HG02943 (cell line): Measurements from ENCODE around the gene SDR39U1.

Experiments
- ATAC-seq: cut with Tn5 transposase; IDR thresholded peaks from one replicate; pipeline ENCODE4 v1.9.1; 2021; ENCODE audit warnings: mild to moderate bottlenecking, low read depth, moderate library complexity; ENCODE audit not compliant: unreplicated experiment

SDR39U1 gene

DNA sequence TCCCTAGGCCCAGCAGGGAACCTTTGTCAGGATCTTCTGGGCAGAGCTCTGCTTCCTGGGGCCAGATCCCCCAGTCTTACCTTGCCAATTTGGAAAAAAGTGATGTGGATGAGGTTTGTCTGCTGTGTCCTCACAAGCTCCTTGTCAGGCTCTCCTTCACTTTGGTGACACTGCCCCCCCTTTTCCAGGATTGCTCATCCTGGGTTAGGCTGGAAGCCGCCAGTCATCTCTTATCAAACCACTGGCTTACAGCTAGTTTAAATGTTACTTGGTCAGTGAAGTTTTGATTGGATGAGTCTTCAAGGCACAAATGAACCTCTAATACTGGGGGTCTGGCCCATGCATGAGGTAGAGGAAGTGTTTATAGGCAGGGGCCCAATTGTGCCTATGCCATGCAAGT, 28.5 kb downstream of the SDR39U1 start:
- no peak for ATAC-seq

DNA sequence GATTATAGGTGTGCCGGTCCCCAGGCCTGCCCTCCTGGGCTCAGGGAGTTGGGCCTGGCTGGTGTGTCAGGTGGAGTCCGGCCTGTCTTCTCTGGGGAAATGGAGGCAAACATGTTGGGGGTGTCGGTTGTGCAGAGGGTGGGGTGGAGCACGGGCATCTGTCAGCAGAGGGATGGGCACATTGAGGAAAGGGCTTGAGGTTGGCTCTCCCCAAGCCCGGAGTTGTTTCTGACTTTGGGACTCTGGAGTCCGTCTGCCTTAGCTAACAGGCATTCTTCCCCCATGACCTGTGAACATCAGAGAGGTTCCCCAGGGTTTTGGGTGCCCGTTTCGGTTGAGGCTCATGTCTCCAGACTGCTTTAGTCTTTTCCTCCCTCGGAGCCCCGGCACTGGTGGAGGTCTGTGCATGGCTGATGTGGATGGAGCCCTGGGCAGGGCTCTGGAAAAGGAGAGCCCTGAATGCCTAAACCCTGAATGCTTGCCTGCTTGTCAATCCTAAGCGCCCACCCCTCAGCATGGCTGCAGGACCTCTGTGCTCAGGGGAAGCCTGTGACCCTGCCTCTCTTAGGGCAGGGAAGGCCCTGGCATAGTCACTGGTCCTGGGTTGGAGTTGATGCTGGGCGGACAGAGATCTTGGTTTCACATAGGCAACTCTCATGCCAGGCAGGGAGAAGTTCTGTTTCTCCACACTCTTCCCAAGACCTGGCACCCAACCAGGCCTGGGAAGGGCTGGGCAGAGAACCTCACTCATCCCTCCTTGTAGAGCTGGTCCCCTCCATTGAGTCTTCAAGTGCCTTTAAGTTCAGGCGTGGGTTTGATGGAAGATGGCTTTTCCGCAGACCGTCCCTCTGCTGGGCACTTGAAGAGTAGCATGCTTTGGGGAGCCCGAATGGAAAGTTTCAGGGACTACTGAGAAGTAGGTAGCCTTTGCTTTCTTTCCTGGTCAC, 30.9 kb downstream of the SDR39U1 start:
- ATAC-seq = no peak

DNA sequence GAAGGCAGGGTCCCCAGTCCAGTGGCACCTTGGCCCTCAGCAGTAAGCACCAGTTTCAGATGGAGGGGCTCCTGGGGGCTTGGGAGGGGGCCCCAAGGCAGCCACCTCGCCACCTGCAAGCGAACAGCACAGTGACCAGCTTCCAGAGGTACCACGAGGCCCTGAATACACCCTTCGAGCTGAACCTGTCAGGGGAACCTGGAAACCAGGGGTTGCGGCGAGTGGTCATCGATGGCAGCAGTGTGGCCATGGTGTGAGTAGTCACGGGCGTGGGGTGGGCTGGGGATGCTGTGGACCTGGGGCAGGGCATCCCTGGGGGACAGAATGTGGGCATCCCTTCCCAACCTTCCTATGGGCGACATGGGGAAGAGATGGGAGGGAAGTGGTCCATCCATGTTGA, 32.6 kb downstream of the SDR39U1 start:
- no peak for ATAC-seq

DNA sequence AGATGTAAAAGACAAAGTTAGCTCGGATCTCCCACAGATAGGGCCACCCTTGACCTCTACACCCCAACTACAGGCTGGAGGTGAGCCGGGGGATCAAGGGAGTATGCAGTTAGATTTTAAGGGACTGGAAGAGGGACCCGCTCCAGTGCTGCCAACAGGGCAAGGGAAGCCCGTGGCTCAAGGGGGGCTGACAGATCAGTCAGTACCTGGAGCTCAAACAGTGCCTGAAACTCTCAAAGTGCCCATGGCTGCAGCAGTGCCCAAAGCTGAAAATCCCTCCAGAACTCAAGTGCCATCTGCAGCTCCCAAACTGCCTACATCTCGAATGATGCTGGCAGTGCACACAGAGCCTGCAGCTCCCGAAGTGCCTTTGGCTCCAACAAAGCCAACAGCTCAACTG, 33.4 kb downstream of the SDR39U1 start:
- ATAC-seq = no peak

DNA sequence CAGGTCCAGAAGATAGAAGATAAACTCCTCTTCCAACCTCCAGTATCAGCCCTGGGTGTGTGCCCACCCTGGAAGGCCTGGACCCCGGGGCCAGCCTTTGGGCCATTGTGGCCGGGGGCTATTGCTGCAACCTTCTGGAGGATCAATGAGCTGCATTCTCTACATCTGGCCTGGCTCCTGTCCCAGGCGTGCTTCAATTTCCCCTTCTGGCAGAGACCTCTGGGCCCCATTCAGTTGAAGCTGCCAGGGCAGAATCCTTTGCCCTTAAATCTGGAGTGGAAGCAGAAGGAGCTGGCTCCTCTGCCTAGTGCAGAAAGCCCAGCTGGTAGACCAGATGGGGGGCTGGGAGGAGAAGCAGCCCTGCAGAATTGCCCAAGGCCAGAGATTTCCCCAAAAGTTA, 33.8 kb downstream of the SDR39U1 start:
- no peak for ATAC-seq

DNA sequence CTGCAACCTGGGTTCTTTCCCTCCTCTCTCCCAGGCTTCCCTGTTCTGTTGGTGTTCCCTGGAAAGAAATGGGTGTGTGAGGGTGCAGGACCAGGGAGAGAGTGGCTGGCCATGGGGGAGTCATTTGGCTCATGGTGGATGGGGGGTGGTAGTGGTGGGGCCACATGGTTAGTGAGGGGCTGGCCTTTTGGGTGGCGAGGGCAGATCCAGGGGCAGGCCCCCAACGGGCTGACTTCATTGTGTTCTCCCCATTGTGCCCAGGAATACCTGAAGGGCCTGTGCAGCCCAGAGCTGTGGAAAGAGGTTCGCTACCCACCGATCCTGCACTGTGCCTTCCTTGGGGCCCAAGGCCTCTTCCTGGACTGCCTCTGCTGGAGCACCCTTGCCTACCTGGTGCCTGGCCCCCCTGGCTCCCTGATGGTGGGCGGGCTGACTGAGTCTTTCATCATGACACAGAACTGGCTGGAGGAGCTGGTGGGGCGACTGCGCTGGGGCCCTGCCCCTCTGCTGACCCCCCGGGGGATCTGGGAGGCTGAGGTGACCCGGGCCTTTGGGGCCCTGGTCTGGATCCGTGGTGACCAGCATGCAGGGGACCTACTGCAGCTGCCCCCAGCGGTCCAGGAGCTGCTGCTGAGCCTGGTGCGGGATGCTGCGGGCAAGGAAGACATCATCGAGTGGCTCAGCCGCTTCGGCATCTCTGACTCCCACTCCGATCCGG, 34.8 kb downstream of the SDR39U1 start:
- no peak for ATAC-seq

DNA sequence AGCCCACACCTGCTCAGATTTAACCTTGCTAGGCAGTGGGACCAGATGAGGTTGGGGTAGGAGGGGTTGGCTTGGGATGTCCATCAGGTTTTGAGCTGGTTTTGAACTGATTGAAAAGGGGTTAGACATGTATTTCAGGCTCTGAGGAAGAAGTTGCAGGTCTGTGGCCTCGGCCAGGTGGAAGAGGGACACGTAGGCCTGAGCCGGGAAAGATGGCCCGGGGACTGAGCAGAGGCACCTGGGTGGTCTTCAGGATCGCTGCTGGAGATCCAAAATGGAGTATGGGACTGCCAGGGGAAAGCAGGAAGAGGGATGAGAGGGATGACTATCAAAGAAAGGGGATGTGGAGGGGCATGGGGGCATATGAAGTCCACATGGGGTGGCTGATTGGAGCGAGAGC, 36.2 kb downstream of the SDR39U1 start:
- ATAC-seq = no peak

DNA sequence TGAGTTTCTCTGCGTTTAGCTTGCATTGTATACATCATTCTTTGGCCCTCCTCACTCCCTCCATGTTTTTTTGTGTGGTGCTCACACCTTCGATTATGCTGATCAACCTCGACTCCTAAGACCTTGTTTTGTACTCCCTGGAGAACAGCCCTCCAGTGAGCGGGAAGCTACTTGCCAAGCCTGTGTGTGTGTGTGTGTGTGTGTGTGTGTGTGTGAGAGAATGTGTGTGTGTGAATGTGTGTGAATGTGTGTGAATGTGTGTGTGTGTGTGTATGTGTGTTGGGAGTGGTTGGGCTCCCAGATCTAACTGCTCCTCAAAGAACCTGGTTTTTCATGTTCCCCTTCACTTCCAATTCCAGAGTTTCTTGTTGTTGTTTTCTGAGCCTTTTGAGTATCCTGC, 37.8 kb downstream of the SDR39U1 start:
- ATAC-seq = no peak

DNA sequence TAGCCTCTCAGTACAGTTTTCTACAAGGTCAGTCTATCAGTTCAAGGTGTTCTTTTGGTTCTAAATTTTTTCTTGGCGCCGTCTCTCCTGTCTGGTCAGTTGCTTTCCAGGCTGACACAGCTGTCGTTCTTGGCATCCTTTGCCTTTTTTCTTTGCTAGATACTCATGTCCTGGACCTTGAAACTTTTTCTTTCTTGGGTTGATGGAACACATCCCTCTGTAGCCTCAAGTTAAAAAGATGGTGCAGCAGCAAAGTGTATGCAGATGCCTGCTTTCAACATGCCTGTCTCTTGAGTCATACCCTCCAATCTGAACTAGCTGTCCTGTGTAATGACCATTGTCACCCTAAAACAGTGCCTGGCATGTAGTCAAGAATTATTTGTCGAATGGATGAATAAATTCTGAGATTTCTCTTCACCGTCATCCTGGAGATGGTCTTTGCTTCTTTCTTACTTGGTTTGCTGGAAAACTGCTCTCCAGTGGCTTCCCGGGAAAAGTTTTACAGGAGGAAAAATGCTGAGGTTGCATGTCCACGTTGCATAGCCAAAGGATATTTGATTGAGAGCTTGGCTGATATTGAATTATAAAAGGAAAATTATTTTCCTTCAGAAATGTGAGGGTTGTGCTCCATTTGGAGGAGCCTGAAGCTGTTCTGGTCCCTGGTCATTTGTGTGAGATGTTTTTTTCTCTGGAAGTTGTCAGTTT, 39.1 kb downstream of the SDR39U1 start:
- no peak for ATAC-seq

DNA sequence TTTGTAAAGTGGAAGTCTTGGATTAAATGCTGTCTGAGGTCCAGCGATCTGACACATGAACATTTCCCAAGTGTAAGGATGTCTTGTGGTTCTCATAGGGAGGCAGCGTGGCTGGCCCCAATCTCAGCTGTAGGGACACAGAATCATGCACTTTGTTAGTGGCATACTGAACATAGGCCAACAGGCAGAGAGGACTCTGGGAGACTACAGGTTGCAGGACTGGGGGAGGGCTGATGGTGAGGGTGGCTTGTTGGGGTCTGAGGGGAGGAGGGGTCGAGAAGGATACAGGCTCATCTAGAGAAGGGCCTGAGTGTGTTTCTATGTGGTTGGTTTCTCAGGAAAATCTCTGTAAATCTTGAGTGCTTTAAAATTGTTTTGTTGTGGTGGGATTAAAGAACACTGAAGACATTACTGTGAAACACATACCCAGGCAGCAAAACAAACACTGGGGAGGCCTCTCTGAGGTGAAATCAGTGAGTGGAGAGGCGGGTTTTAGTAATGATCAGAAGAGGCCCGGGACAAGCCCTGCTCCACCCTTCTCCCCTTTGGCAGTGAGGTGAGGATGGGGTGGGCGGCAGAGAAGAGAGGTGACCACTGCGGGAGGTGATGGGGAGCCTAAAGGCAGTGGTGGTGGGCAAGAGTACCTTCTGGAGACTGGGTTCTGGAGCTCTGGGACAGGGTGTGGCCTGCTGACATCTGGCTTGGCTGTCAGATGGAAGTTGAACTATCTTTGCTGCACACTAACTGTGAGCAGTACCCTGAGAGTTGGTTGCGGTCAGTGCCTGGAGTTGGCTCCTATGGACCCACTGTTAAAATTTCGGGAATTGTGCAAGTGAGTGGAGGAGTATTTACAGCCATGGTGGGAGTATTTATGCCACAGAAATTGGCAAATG, 40.5 kb downstream of the SDR39U1 start:
- no peak for ATAC-seq

DNA sequence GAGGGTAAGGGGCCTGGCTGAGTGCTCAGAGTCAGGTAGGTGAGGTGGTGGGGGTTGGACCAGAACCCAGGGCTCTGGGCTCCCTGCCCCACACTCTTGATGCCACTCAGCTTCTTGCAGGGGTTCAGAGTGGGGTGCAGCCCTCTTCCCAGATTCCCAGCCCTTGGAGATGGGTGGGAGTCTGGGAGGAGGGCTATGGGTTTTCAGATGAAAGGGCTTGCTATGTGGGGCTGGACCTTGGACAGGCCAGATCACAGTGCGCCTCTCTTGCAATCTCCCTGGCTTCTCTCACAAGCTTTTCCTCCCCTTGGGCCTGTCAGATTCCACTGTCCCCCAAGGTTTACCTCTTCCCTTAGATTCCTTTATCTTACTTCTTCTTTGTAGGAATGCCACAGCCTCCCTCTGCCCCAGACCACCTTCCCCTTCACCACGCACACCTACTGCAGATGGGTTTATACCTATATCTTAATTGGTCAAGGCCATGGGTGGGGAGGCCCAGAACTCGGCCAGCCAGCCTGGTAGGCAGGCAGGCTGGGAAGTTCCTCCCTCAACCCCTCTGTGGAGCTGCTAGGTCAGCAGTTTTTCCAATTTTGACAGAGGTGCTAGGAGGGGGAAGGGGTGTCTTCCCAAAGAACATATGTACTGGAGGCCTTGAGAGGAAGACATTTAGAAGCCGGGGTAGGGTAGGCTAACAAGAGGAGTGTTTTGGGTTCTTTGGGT, 42.4 kb downstream of the SDR39U1 start:
- no peak for ATAC-seq

DNA sequence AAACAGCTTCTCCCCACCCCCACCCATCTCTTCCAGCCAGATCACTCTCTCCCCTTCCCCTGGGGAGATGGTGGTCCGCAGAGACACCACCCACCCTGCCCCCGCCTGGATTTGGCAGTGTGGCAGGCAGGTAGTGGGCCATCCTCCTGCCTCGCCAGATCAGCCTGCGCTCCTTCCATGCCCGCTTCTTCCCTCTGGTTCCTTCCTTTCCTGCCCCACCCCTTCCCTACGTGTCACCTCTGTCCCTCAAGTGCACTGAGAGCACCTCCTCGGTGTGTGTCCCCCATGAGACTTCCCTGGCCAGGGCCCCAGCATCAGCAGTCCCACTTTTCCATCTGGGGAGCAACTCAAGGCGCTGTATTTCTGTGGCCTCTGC, 43.1 kb downstream of the SDR39U1 start:
- ATAC-seq = no peak

DNA sequence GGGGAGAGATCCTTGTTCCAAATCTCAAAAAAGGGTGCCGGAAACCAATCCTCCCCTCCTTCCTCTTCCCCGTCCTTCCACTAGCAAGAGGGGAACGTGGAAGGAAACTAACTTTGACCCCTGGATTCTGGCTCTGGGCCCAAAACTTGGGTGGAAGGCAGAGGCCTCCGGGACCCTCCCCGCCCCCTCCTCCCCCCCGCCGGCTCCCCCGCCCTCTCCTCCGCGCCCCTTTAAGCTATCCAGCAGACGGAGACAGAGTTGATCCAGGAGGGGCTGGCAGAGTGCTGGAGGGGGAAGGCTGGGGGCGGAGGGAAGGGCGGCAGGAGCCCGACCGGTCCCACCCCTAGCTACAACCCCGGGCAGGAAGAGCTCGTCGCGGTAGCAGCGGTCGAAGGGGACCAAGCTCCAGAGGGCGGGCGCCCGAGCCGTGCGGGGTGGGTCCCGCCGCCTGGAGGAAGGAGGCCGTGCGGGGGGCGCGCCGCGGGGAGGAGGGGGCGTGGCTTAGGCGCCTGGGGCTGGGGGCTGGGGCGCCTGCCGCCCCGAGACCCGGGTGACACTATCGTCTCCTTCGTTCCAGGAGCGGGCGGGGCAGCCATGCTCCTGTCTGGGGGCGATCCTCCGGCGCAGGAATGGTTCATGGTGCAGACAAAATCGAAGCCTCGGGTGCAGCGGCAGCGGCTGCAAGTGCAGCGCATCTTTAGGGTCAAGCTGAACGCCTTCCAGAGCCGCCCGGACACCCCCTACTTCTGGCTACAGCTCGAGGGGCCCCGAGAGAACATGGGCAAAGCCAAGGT, 43.7 kb downstream of the SDR39U1 start, which contains the start of gene NYNRIN:
TSS of gene NYNRIN (plus strand) at position 351 of the 794 bp plus-strand sequence. CDS start at position 595, 244 bp downstream.
- ATAC-seq = no peak

DNA sequence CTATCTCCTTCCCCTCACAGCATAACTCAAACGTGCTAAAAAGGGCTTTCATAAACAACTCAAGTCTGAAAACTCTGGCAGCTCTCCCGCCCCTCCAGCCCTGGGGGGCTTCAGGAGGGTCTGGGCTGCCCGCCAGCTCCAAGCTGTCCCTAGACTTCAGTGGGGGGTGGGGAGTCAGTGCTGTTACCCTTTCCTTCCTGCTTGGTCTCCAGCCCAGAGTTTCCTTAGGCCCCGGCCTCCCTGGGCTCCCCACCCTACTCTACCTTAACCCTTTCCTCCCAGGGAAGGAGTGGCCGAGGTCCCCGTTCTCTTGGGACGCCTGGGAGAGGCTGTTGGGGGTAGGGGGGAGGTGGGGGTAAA, 44.3 kb downstream of the SDR39U1 start:
- ATAC-seq = no peak

DNA sequence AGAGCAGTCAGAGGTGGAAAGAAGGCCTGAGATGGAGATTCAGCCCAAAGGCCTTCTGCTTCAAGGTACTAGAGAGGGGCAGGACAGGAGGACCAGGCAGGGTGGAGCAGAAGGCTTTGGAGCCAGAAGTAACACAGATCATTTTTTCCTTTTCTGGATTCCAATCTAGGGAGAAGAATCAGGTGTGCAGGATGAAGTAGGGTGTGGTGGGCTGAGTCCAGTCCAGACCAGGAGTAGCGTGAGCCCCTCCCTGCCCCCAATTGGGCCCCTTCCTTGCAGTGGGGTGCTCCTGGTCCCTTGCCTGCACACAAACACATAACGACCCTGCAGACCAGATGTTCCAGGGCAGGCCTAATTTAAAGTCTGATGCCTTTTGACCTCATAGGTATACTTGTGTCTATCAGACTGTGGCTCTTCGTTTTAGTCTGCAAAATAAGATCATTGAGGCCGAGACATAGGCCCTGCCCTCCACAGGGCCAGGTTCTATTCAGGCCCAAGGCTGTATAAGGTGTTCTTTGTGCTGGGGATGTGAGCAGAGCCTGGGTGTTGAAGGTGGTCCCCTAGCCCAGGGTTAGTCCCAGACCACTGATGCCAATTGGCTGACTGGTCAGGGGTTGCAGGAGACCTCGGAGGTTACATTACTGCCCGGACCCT, 44.8 kb downstream of the SDR39U1 start:
- ATAC-seq = no peak

DNA sequence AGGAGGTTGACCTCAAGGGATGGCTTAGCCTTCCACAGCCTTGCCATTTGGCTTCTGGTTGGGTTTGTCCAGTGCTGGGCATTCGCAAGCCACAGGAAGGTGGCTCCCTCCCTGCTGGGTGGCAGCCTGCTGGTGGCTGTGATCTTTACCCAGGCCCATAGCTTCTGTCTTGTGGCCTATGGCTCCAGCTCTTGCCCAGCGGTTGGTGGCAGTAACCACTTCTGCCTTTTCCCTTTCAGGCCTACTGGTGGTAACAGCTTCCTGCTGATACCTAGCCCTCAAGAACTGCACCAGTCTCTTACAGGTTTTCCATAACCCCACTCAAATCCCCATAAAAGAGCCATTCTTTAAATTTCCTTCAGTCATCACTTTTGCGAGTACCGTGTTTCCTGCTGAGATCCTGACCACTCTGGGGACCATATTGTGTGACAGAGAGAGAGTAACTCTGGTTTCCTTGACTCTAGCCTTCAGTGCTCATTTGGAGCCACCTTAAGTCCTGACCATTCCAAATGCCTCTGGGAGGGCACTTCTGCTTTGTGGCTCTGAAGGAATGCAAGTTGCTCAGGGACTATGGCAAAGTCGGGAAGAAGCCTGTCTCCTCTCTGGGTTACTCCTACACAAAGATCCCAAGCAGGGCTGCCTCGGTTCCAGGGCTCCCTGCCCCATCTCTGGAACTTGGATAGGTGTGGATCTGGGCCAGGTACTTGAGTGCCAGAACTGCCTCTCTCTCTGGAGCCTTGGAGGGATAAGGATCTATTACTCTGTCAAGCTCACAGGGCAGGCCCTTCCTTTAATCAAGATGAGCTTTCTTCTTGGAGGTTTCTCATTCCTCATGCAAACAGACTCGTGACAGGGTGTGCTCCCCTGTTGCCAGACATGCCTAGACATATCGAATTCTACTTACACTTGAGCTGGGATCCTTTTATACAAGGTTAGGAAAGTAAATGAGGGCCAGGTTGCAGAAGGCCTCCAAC, 46.7 kb downstream of the SDR39U1 start:
- no peak for ATAC-seq

DNA sequence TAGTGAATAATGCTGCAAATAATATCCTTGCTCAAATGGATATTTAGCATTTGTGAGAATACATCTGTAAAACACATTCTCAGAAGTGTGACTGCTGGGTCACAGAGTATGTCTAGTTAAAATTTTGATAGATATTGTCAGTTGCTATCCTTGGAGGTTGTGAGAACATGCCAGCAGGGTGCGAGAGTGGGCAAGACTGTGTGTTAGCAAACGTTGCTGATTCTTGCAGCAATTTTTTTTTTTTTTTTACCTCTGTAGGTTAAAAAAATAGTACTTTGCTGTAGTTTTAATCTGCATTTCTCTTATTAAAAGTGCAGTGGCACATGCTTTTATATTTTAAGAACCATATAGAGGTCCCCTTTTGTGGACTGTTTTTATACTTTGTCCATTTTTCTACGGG, 48.3 kb downstream of the SDR39U1 start:
- no peak for ATAC-seq
